Neuron (in vitro differentiated cells): ENCODE data around the gene PCNT.
"Not testable (repeated sequence)": the region's sequence is repeated elsewhere in the genome, so short reads cannot be mapped to it uniquely, and the experiment has no call there.

Experiments
- H2AFZ ChIP-seq: one replicate; pipeline ENCODE4 v1.6.1; 2013; ENCODE audit warnings: low read depth, mild to moderate bottlenecking, inconsistent platforms, low read length, moderate library complexity
- H3K27me3 ChIP-seq: one replicate; pipeline ENCODE4 v1.6.1; 2013; ENCODE audit warnings: low read length; ENCODE audit not compliant: insufficient read depth
- H3K36me3 ChIP-seq: one replicate; pipeline ENCODE4 v1.6.1; 2013; ENCODE audit warnings: low read length; ENCODE audit not compliant: insufficient read depth
- H3K4me1 ChIP-seq: one replicate; pipeline ENCODE4 v1.6.1; 2013; ENCODE audit warnings: low read length; ENCODE audit not compliant: insufficient read depth
- H3K4me3 ChIP-seq: 2 replicates; pipeline ENCODE4 v1.5.1; 2013; ENCODE audit warnings: mild to moderate bottlenecking, low read length, moderate library complexity
- H3K9me3 ChIP-seq: one replicate; pipeline ENCODE4 v1.6.1; 2013; ENCODE audit warnings: low read length

Gene PCNT

DNA sequence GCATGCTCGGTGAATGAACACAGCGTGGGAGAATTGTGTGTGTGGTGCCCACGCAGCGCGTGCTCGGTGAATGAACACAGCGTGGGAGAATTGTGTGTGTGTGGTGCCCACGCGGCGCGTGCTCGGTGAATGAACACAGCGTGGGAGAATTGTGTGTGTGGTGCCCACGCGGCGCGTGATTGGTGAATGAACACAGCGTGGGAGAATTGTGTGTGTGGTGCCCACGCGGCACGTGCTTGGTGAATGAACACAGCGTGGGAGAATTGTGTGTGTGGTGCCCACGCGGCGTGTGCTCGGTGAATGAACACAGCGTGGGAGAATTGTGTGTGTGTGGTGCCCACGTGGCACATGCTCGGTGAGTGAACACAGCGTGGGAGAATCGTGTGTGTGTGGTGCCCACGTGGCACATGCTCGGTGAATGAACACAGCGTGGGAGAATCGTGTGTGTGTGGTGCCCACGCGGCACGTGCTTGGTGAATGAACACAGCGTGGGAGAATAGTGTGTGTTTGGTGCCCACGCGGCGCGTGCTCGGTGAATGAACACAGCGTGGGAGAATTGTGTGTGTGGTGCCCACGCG is 79.4 kb downstream of the PCNT start:
- H3K36me3 ChIP-seq = peaks cover 61% of the 10 kb centered on the region
- H3K27me3 ChIP-seq, H3K4me1 ChIP-seq, H3K4me3 ChIP-seq, H3K9me3 ChIP-seq, H2AFZ ChIP-seq: not testable (repeated sequence)

DNA sequence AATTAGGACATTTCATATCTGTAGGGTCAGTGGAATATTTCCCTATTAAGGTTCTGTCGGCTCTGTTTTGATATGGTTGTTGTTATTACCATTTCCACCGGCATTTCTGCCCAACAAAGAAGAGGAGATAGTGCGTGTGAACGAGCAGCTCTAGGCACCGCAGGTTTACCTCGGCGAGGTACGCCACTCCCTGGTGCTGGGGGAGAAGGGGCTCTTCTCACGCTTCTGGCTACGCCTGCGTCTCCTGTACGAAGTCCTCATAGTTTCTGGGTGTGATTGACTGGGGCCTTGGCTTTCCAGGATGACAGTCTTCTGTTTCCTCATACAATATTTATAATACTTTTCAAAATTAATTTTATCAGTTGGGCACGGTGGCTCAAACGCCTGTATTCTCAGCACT is 80.3 kb downstream of the PCNT start:
- Histone ChIP-seq H3K27me3 (no peaks in the 10 kb centered on the region), H2AFZ (no peak overlapping the region), H3K36me3 (peaks cover 59% of the 10 kb centered on the region), H3K9me3 (no peaks in the 10 kb centered on the region), H3K4me3 (no peak overlapping the region), H3K4me1 (no peaks in the 10 kb centered on the region)

DNA sequence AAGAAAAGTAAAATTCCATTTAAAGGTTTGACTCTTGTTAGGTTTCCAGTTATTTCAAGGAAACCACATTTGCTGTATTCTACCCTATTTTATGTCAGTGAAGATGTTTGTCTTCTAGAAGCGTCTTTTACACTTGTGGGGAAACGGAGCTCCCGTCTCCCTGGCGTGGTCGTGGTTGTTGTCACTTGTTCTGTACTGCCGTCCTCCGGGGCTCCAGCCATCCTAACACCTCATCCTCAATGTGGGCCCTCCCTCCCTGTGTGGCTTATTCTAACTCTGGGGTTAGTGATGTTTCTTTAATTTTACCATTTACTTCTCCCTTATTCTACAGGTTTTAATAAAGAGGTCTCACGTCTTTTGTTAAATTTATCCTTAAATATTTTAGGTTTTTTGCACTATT is 82.0 kb downstream of the PCNT start:
- Histone ChIP-seq H3K4me1 (no peaks in the 10 kb centered on the region), H3K9me3 (no peaks in the 10 kb centered on the region), H2AFZ (no peak overlapping the region), H3K27me3 (no peaks in the 10 kb centered on the region), H3K4me3 (no peak overlapping the region), H3K36me3 (peaks cover 55% of the 10 kb centered on the region)

DNA sequence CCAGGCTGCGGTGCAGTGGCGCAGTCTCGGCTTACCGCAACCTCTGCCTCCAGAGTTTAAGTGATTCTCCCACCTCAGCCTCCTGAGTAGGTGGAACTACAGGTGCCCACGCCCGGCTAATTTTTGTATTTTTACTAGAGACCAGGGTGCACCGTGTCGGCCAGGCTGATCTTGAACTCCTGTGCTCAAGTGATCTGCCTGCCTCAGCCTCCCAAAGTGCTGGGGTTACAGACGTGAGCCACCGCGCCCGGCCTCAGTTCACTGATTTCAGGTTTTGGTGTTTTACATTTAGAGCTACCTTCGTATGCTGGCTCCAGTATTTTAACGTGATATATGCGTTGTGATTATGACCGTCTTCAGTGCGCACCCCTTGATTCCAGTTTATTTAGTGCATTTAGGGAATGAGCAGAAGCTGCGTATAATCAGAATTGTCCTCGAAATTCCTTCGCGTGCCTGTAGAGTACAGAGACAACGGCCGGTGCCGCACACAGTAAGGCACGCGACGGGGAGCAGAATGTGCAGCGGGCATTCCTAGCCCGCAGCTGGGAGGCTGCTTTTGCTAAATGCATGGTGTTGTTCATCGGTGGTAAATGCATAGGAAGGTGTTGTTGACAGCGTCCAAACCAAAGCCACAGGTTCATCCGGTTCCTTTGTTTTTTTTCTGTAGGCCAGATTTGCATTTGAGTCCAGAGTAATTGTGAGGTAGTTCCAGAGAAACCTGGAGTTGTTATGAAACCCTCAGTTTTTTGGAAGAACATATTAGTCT is 85.9 kb downstream of the PCNT start:
- H2AFZ ChIP-seq = no peak overlapping the region
- no peaks in the 10 kb centered on the region for H3K4me1 ChIP-seq

DNA sequence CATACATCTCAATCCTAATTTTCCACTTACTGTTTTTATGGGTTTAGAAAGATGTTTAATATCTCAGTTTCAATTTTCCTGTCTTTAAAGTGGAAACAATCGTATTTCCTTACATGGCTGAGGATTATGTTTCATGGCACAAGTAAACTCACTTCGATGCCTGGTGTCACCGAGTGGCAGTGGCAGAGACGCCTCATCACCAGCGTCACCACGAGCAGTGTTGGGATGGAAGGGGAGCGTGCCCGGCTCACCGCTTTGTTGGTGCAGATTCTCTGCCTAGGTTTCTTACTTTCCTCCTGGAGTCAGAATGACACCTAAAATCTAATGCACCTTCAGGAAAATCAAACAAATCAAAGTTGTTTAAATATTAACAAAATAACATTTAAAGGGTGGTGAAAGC is 86.6 kb downstream of the PCNT start:
- H3K27me3 ChIP-seq = no peaks in the 10 kb centered on the region

More for the DNA sequence above, 85.9 kb downstream of the PCNT start:
- Histone ChIP-seq H3K36me3 (peaks cover 50% of the 10 kb centered on the region), H3K9me3 (no peaks in the 10 kb centered on the region), H3K27me3 (no peaks in the 10 kb centered on the region), H3K4me3 (no peak overlapping the region)

DNA sequence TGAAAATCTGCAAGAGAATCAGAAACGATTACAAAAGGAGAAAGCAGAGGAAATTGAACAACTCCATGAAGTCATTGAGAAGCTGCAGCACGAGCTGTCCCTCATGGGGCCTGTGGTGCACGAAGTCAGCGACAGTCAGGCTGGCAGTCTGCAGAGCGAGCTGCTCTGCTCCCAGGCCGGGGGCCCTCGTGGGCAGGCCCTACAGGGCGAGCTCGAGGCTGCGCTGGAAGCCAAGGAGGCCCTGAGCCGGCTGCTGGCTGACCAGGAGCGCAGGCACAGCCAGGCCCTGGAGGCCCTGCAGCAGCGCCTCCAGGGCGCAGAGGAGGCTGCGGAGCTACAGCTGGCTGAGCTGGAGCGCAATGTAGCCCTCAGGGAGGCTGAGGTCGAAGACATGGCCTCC is 87.3 kb downstream of the PCNT start:
- Histone ChIP-seq H3K27me3 (no peaks in the 10 kb centered on the region), H3K9me3 (no peaks in the 10 kb centered on the region), H3K4me3 (no peak overlapping the region), H3K36me3 (peaks cover 53% of the 10 kb centered on the region), H3K4me1 (no peaks in the 10 kb centered on the region), H2AFZ (no peak overlapping the region)

More for the DNA sequence above, 86.6 kb downstream of the PCNT start:
- H2AFZ ChIP-seq = no peak overlapping the region
- H3K4me1 ChIP-seq = no peaks in the 10 kb centered on the region
- no peak overlapping the region for H3K4me3 ChIP-seq
- H3K9me3 ChIP-seq = no peaks in the 10 kb centered on the region
- peaks cover 50% of the 10 kb centered on the region for H3K36me3 ChIP-seq

DNA sequence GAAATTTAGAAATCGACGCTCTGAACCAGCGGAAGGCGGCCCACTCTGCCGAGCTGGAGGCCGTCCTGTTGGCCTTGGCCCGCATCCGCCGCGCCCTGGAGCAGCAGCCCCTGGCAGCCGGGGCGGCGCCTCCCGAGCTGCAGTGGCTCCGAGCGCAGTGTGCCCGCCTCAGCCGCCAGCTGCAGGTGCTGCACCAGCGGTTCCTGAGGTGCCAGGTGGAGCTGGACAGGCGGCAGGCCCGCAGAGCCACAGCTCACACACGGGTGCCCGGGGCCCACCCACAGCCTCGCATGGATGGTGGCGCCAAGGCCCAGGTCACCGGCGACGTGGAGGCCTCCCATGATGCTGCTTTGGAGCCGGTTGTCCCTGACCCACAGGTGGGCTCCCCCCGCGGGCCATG is 87.7 kb downstream of the PCNT start:
- Histone ChIP-seq H2AFZ (no peak overlapping the region), H3K4me3 (no peak overlapping the region), H3K27me3 (no peaks in the 10 kb centered on the region), H3K4me1 (no peaks in the 10 kb centered on the region), H3K36me3 (peaks cover 57% of the 10 kb centered on the region), H3K9me3 (no peaks in the 10 kb centered on the region)

DNA sequence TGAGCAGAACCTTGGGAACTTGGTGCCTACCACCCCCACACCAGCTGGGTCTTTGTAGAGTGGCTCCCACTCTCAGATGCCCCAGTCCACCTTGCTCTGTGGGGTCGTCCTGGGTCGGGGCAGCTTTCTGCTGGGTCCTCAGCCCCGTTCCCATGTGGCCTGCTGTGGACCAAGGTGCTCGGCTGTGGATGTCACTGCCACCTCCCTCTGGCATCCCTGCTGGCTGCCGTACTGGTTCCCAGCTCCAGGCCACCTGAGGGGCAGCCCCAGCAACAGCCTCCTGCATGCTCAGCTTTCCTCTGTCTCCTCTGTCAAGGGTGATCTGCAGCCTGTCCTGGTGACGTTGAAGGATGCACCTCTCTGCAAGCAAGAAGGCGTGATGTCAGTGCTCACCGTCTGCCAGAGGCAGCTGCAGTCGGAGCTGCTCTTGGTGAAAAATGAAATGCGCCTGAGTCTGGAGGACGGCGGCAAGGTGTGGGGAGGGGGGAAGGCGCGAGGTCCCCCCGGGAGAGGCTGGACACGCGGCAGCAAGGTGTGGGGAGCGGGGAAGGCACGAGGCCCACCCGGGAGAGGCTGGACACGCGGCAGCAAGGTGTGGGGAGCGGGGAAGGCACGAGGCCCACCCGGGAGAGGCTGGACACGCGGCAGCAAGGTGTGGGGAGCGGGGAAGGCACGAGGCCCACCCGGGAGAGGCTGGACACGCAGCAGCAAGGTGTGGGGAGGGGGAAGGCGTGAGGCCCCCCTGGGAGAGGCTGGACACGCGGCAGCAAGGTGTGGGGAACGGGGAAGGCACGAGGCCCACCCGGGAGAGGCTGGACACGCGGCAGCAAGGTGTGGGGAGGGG is 88.8 kb downstream of the PCNT start:
- Histone ChIP-seq H2AFZ (no peak overlapping the region), H3K36me3 (peaks cover 60% of the 10 kb centered on the region), H3K9me3 (no peaks in the 10 kb centered on the region), H3K4me3 (no peak overlapping the region), H3K4me1 (no peaks in the 10 kb centered on the region), H3K27me3 (no peaks in the 10 kb centered on the region)

DNA sequence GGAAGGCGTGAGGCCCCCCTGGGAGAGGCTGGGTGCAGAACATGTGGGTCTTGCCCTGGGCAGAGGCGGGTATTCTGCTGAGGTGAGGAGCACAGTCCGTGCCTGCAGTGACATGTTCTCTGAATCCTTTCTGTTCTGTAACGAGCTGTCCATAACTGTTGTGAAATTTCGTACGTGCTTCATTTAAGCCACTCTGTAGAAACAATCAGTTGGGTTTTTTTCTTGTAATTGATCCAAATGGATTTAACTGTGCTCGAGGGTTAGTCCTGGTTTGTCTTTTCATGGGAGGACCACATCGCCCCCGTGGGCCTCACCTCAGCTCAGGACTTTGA is 89.4 kb downstream of the PCNT start:
- no peaks in the 10 kb centered on the region for H3K9me3 ChIP-seq
- H3K4me3 ChIP-seq = no peak overlapping the region
- H3K27me3 ChIP-seq = no peaks in the 10 kb centered on the region
- H3K36me3 ChIP-seq = peaks cover 59% of the 10 kb centered on the region
- H3K4me1 ChIP-seq = no peaks in the 10 kb centered on the region
- no peak overlapping the region for H2AFZ ChIP-seq

DNA sequence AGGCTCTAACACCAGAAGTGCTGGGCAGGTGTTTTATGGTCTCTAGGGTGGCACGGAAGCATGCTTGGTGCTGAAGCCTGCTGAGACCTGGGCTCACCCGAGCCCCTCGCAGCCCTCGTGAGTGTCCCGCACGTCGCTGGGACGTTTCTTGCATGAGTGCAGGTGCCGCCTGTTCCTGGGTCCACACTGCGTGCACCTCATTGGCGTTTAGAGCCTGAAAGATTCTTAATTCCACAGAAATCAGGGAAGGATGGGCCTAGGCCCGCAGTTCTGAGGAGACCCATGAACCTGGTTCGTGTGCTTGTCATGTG is 91.0 kb downstream of the PCNT start:
- H3K4me3 ChIP-seq = no peak overlapping the region
- H3K36me3 ChIP-seq = peaks cover 71% of the 10 kb centered on the region
- no peak overlapping the region for H2AFZ ChIP-seq
- no peaks in the 10 kb centered on the region for H3K27me3 ChIP-seq
- H3K4me1 ChIP-seq = no peaks in the 10 kb centered on the region
- H3K9me3 ChIP-seq = no peaks in the 10 kb centered on the region

DNA sequence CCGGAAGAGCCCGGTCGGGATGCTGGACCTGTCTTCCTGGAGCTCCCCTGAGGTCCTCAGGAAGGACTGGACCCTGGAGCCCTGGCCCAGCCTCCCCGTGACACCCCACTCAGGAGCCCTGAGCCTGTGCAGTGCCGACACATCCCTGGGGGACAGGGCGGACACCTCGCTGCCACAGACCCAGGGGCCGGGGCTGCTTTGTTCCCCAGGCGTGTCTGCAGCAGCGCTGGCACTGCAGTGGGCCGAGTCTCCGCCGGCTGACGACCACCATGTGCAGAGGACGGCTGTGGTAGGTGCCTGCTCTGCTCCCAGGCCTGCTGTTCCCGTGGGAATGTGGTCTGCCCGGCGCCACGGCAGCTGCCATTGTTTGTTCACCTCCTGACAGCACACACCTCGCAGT is 92.6 kb downstream of the PCNT start:
- Histone ChIP-seq H2AFZ (no peak overlapping the region), H3K9me3 (no peaks in the 10 kb centered on the region), H3K4me1 (no peaks in the 10 kb centered on the region), H3K36me3 (peaks cover 75% of the 10 kb centered on the region), H3K4me3 (no peak overlapping the region), H3K27me3 (no peaks in the 10 kb centered on the region)

DNA sequence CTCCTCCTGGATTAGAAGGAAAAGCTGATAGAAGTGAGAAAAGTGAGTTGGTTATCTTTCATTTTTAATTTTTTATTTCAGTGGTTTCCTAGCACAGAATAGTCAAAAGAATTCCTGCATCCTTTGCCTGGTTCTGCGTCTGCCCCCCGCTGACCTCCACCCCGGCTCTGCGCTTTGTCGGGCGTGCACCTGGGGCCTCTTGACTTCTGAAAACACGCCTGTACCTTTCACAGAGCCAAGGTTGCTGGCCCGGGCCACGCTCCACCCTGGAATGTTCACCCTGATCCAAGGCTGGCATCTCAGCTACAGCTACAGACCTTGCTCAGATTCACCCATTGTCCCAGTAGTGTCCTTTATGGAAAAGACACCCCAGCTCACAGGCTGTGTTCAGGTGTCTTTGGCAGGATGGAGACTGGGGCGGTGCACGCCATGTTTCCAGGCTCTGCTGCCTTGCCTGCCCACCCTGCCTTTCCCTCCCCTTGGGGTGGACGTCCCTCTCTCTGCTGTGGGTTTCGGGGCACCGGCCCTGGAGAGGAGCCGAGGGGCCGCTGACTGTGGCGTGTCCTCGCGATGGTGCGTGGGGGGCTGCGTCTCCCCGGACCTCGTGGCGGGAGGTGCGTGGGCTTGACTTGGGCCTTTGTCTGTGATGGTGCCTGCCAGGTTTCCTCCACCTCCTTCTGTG is 94.5 kb downstream of the PCNT start:
- Histone ChIP-seq H3K27me3 (no peaks in the 10 kb centered on the region), H3K4me1 (peaks cover 3% of the 10 kb centered on the region), H3K36me3 (peaks cover 76% of the 10 kb centered on the region), H2AFZ (no peak overlapping the region), H3K9me3 (no peaks in the 10 kb centered on the region), H3K4me3 (no peak overlapping the region)
